Tibial artery (tissue), 4 donors: ENCODE measurements around the gene CADPS2.

ENCODE experiments used
- DNase-seq, 2 donors: peaks; one replicate each; pipeline ENCODE4 v3.0.0-alpha.2; 2019
- H3K27ac ChIP-seq, 2 donors: fragments of 200-600 bp; sonication (generic) in 1 of 2; 1 replicate in 1 of 2; 2 replicates in 1 of 2; pipeline ENCODE4 v1.5.1; 2018 to 2019; ENCODE audit warnings: mild to moderate bottlenecking in 1 of 2
- H3K27me3 ChIP-seq, 2 donors: fragments of 200-600 bp; sonication (generic) in 1 of 2; one replicate each; pipeline versions ENCODE4 v1.5.1 to v1.6.0; 2016 to 2019
- H3K36me3 ChIP-seq, 3 donors: fragments of 200-600 bp; sonication (generic) in 2 of 3; one replicate each; pipeline ENCODE4 v1.5.1; 2016 to 2019; ENCODE audit warnings: mild to moderate bottlenecking in 2 of 3
- H3K4me1 ChIP-seq, 4 donors: fragments of 200-600 bp; sonication (generic) in 2 of 4; 1 replicate in 3 of 4; 2 replicates in 1 of 4; pipeline ENCODE4 v1.5.1; 2016 to 2019
- H3K4me3 ChIP-seq, 2 donors: fragments of 200-600 bp; sonication (generic) in 1 of 2; 1 replicate in 1 of 2; 2 replicates in 1 of 2; pipeline ENCODE4 v1.5.1; 2018 to 2019; ENCODE audit warnings: mild to moderate bottlenecking in 2 of 2
- H3K9me3 ChIP-seq, 3 donors: fragments of 200-600 bp; sonication (generic) in 1 of 3; one replicate each; pipeline ENCODE4 v1.5.1; 2016 to 2019
- CTCF ChIP-seq, 2 experiments: fragments of 200-600 bp in 1 of 2; fragments of 450-650 bp in 1 of 2; IDR thresholded peaks; one replicate each; pipeline ENCODE4 v1.5.1; 2017 to 2019; ENCODE audit warnings: antibody characterized with exemption in 2 of 2, mild to moderate bottlenecking in 1 of 2, moderate library complexity in 1 of 2
- intact Hi-C: fragments of 100-400 bp; cut with DNase I; formaldehyde crosslinking; loops from one replicate; pipeline ENCODE4 v1.15.0; 2023; ENCODE audit warnings: low total_unique reads

CADPS2 gene

GRCh38 chr7:122886357-122887081 is at the start of gene CADPS2:
TSS of gene CADPS2 (minus strand) at chr7:122886460. CDS start at chr7:122886337, 123 bp downstream.
- intact Hi-C loops, result no loop called here
- TF ChIP-seq CTCF (IDR thresholded peaks at IDR 0.05), result peak; percentile 35 to 45
- peak within 1 kb of the TSS; percentile 79 to 87 for H3K27ac ChIP-seq

GRCh38 chr7:122935620-122936019 is 49.4 kb upstream of the CADPS2 start:
- Histone ChIP-seq H3K36me3 (no peaks in the 10 kb centered on the region), H3K9me3 (no peaks in the 10 kb centered on the region), H3K27me3 (no peaks in the 10 kb centered on the region), H3K27ac (no peak overlapping the region), H3K4me1 (no peaks in the 10 kb centered on the region), H3K4me3 (no peak overlapping the region)
- no peak for TF ChIP-seq CTCF (IDR thresholded peaks at IDR 0.05)
- intact Hi-C loops, result no loop called here
- no peak for DNase-seq

More at GRCh38 chr7:122886357-122887081, at the start of gene CADPS2:
- no peaks in the 10 kb centered on the region for H3K36me3 ChIP-seq
- no peaks in the 10 kb centered on the region for H3K9me3 ChIP-seq
- H3K4me3 ChIP-seq, result peak within 1 kb of the TSS; percentile 68 to 93
- H3K4me1 ChIP-seq, result peaks cover 0 to 35% (median 6%) of the 10 kb centered on the region in 4 donors
- no peaks in the 10 kb centered on the region for H3K27me3 ChIP-seq
- peak; percentile 86 to 91 for DNase-seq

DNA sequence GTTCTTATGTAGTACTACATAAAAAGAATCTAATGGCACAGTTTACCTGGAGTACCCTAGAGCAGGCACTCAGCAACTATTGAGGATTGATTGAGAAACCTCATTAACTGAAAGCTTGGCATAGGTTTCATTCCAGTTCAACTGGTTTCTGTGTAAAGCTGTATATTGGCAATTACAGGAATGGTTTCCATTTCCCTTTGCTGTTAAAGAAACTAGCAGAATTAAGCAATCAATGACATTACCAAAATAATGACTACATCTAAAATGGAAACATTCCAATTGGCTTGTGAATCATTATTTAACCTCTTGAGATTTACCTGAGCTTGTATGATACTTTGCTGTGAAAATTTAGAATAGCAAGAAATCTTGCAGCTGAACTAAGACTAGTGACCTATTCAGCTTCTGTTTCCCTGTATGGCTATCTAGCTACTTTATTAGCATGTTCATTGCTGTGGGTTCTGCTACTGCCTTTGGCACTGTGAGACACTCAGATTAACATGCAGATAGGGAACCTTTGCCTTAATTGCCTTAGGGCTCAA is 33.5 kb upstream of the CADPS2 start:
- no peak for TF ChIP-seq CTCF (IDR thresholded peaks at IDR 0.05)
- Histone ChIP-seq H3K36me3 (no peaks in the 10 kb centered on the region), H3K9me3 (no peaks in the 10 kb centered on the region), H3K27me3 (no peaks in the 10 kb centered on the region), H3K27ac (no peak overlapping the region), H3K4me3 (no peak overlapping the region), H3K4me1 (no peaks in the 10 kb centered on the region)
- DNase-seq, result no peak
- intact Hi-C loops, result no loop called here

GRCh38 chr7:122914812-122915211 is 28.6 kb upstream of the CADPS2 start:
- DNase-seq, result no peak
- TF ChIP-seq CTCF (IDR thresholded peaks at IDR 0.05), result no peak
- Histone ChIP-seq H3K9me3 (no peaks in the 10 kb centered on the region), H3K27me3 (no peaks in the 10 kb centered on the region), H3K27ac (no peak overlapping the region), H3K4me1 (no peaks in the 10 kb centered on the region), H3K36me3 (no peaks in the 10 kb centered on the region), H3K4me3 (no peak overlapping the region)
- intact Hi-C loops, result no loop called here

GRCh38 chr7:122913608-122914007 is 27.3 kb upstream of the CADPS2 start:
- no peak for TF ChIP-seq CTCF (IDR thresholded peaks at IDR 0.05)
- no peak for DNase-seq

More at GRCh38 chr7:122913608-122914007, 27.3 kb upstream of the CADPS2 start:
- Histone ChIP-seq H3K9me3 (no peaks in the 10 kb centered on the region), H3K27me3 (no peaks in the 10 kb centered on the region), H3K4me1 (no peaks in the 10 kb centered on the region), H3K4me3 (no peak overlapping the region), H3K27ac (no peak overlapping the region), H3K36me3 (no peaks in the 10 kb centered on the region)
- intact Hi-C loops, result no loop called here
